ENCODE data around the gene DTNBP1. TPM values are rescaled to one million over a fixed set of nuclear protein-coding genes. Genes with fewer than 3 reads are reported as not detected.

DTNBP1 gene
- total RNA-seq, 3 donors from 2014 or later, result 14.6 to 22.0 (median 19.5) TPM

- no peaks in the 10 kb centered on the region for H3K27me3 ChIP-seq
- TF ChIP-seq POLR2A (IDR thresholded peaks at IDR 0.05) (no peak), CTCF (IDR thresholded peaks at IDR 0.05) (no peak), POLR2AphosphoS5 (IDR thresholded peaks at IDR 0.05) (no peak)
- H3K36me3 ChIP-seq, result no peaks in the 10 kb centered on the region
- no peak for DNase-seq (ENCODE audit: low spot score in 2 of 2)
- intact Hi-C loops (cut with DNase I; ENCODE audit: low total_unique reads), result loop anchor here (5.0 kb wide), 1 partner anchor 1418 kb away; the partner anchor contains the start of gene CD83
- H3K27ac ChIP-seq, result no peak overlapping the region
- no peaks in the 10 kb centered on the region for H3K4me1 ChIP-seq
- H3K4me3 ChIP-seq, result no peak overlapping the region
- no peaks in the 10 kb centered on the region for H3K9me3 ChIP-seq
Measured at GRCh38 chr6:15535495-15536197, 127.2 kb downstream of the DTNBP1 start.

GRCh38 chr6:15534974-15535373 is 127.9 kb downstream of the DTNBP1 start:
- intact Hi-C loops (cut with DNase I; ENCODE audit: low total_unique reads), result loop anchor here (5.0 kb wide), 1 partner anchor 1418 kb away; the partner anchor contains the start of gene CD83
- H3K4me3 ChIP-seq, result no peak overlapping the region
- no peak for DNase-seq (ENCODE audit: low spot score in 2 of 2)
- no peaks in the 10 kb centered on the region for H3K9me3 ChIP-seq
- no peaks in the 10 kb centered on the region for H3K36me3 ChIP-seq
- no peaks in the 10 kb centered on the region for H3K27me3 ChIP-seq
- no peak overlapping the region for H3K27ac ChIP-seq
- H3K4me1 ChIP-seq, result no peaks in the 10 kb centered on the region
- TF ChIP-seq CTCF (IDR thresholded peaks at IDR 0.05) (no peak), POLR2AphosphoS5 (IDR thresholded peaks at IDR 0.05) (no peak), POLR2A (IDR thresholded peaks at IDR 0.05) (no peak)

- TF ChIP-seq POLR2A (IDR thresholded peaks at IDR 0.05) (no peak), POLR2AphosphoS5 (IDR thresholded peaks at IDR 0.05) (no peak), CTCF (IDR thresholded peaks at IDR 0.05) (no peak)
- H3K4me3 ChIP-seq, result no peak overlapping the region
- H3K4me1 ChIP-seq, result no peaks in the 10 kb centered on the region
- no peaks in the 10 kb centered on the region for H3K36me3 ChIP-seq
- DNase-seq (ENCODE audit: low spot score in 2 of 2), result no peak
- no peaks in the 10 kb centered on the region for H3K9me3 ChIP-seq
- intact Hi-C loops (cut with DNase I; ENCODE audit: low total_unique reads), result no loop called here
- H3K27me3 ChIP-seq, result no peaks in the 10 kb centered on the region
- no peak overlapping the region for H3K27ac ChIP-seq
Measured at GRCh38 chr6:15533379-15534026, 129.3 kb downstream of the DTNBP1 start.

GRCh38 chr6:15531973-15532372 is 130.9 kb downstream of the DTNBP1 start:
- Histone ChIP-seq H3K4me3 (no peak overlapping the region), H3K36me3 (no peaks in the 10 kb centered on the region), H3K27me3 (no peaks in the 10 kb centered on the region), H3K4me1 (no peaks in the 10 kb centered on the region), H3K9me3 (no peaks in the 10 kb centered on the region), H3K27ac (no peak overlapping the region)
- no peak for DNase-seq (ENCODE audit: low spot score in 2 of 2)
- intact Hi-C loops (cut with DNase I; ENCODE audit: low total_unique reads), result no loop called here
- TF ChIP-seq POLR2AphosphoS5 (IDR thresholded peaks at IDR 0.05) (no peak), CTCF (IDR thresholded peaks at IDR 0.05) (no peak), POLR2A (IDR thresholded peaks at IDR 0.05) (no peak)

- Histone ChIP-seq H3K9me3 (no peaks in the 10 kb centered on the region), H3K36me3 (no peaks in the 10 kb centered on the region), H3K4me1 (no peaks in the 10 kb centered on the region), H3K27me3 (no peaks in the 10 kb centered on the region), H3K4me3 (no peak overlapping the region), H3K27ac (no peak overlapping the region)
- intact Hi-C loops (cut with DNase I; ENCODE audit: low total_unique reads), result no loop called here
- no peak for DNase-seq (ENCODE audit: low spot score in 2 of 2)
- TF ChIP-seq POLR2A (IDR thresholded peaks at IDR 0.05) (no peak), CTCF (IDR thresholded peaks at IDR 0.05) (no peak), POLR2AphosphoS5 (IDR thresholded peaks at IDR 0.05) (no peak)
Measured at GRCh38 chr6:15530411-15530810, 132.4 kb downstream of the DTNBP1 start.

Measured in breast epithelium (tissue), 4 donors.